Mesothelial cell of epicardium (in vitro differentiated cells): ENCODE data around the gene FOXO3. TPM values are rescaled to one million over a fixed set of nuclear protein-coding genes. Genes with fewer than 3 reads are reported as not detected.

Experiments used
- DNase-seq, 2 experiments: peaks; one replicate each; pipeline ENCODE4 v3.0.0; 2021; ENCODE audit warnings: low spot score in 2 of 2; ENCODE audit not compliant: unreplicated experiment in 2 of 2
- H3K27ac Mint-ChIP-seq: 2 replicates; pipeline ENCODE4 v1.8.0; 2021; ENCODE audit warnings: mixed read lengths
- H3K27me3 Mint-ChIP-seq: 2 replicates; pipeline ENCODE4 v1.8.0; 2021; ENCODE audit warnings: low read depth, mixed read lengths
- H3K36me3 Mint-ChIP-seq: 2 replicates; pipeline ENCODE4 v1.8.0; 2021; ENCODE audit warnings: mixed read lengths
- H3K4me1 Mint-ChIP-seq: 2 replicates; pipeline ENCODE4 v1.8.0; 2021; ENCODE audit warnings: mixed read lengths
- H3K4me3 Mint-ChIP-seq: 2 replicates; pipeline ENCODE4 v1.8.0; 2021; ENCODE audit warnings: mild to moderate bottlenecking, moderate library complexity, mixed read lengths
- H3K9me3 Mint-ChIP-seq: 2 replicates; pipeline ENCODE4 v1.8.0; 2021; ENCODE audit warnings: mixed read lengths
- CTCF ChIP-seq: fragments of 200-600 bp; sonication (generic); IDR thresholded peaks from one replicate; pipeline ENCODE4 v1.5.0; 2021; ENCODE audit warnings: antibody characterized with exemption; ENCODE audit not compliant: unreplicated experiment
- total RNA-seq: library from RNA; stranded (reverse); gene quantifications from 3 replicates; pipeline ENCODE4 v1.2.1, GENCODE V29; 2021

Gene FOXO3
- total RNA-seq, 1 donor from 2014 or later: 58.3 TPM

GRCh38 chr6:108730635-108731515, 170.2 kb downstream of the FOXO3 start:
- H3K27ac Mint-ChIP-seq: no peak overlapping the region
- no peak for TF ChIP-seq CTCF

GRCh38 chr6:108732091-108732870, 171.6 kb downstream of the FOXO3 start:
- H3K36me3 Mint-ChIP-seq: no peaks in the 10 kb centered on the region
- no peak overlapping the region for H3K4me3 Mint-ChIP-seq
- H3K4me1 Mint-ChIP-seq: peaks cover 25% of the 10 kb centered on the region
- H3K27ac Mint-ChIP-seq: no peak overlapping the region
- no peak for DNase-seq
- TF ChIP-seq CTCF: no peak
- H3K9me3 Mint-ChIP-seq: no peaks in the 10 kb centered on the region
- peaks cover 6% of the 10 kb centered on the region for H3K27me3 Mint-ChIP-seq

More at GRCh38 chr6:108730635-108731515, 170.2 kb downstream of the FOXO3 start:
- DNase-seq: no peak
- no peak overlapping the region for H3K4me3 Mint-ChIP-seq
- H3K27me3 Mint-ChIP-seq: peaks cover 6% of the 10 kb centered on the region
- no peaks in the 10 kb centered on the region for H3K9me3 Mint-ChIP-seq
- peaks cover 19% of the 10 kb centered on the region for H3K4me1 Mint-ChIP-seq
- H3K36me3 Mint-ChIP-seq: no peaks in the 10 kb centered on the region

- H3K36me3 Mint-ChIP-seq: no peaks in the 10 kb centered on the region
- H3K4me3 Mint-ChIP-seq: no peak overlapping the region
- H3K27ac Mint-ChIP-seq: no peak overlapping the region
- no peaks in the 10 kb centered on the region for H3K9me3 Mint-ChIP-seq
- H3K27me3 Mint-ChIP-seq: peaks cover 6% of the 10 kb centered on the region
- H3K4me1 Mint-ChIP-seq: peaks cover 23% of the 10 kb centered on the region
- no peak for TF ChIP-seq CTCF
- DNase-seq: no peak
These were observed 172.3 kb downstream of the FOXO3 start for GRCh38 chr6:108733051-108733450.

GRCh38 chr6:108733706-108734265, 173.1 kb downstream of the FOXO3 start:
- Mint-ChIP-seq H3K27ac (no peak overlapping the region), H3K27me3 (peaks cover 6% of the 10 kb centered on the region), H3K4me1 (peaks cover 23% of the 10 kb centered on the region), H3K36me3 (no peaks in the 10 kb centered on the region), H3K9me3 (no peaks in the 10 kb centered on the region), H3K4me3 (no peak overlapping the region)
- no peak for DNase-seq
- TF ChIP-seq CTCF: no peak
